HepG2 (cell line): ENCODE data around the gene SERINC5. TPM values are rescaled to one million over a fixed set of nuclear protein-coding genes. Genes with fewer than 3 reads are reported as not detected.

ENCODE experiments used
- ATAC-seq: fragments of 200-7000 bp; cut with Tn5 transposase; 3 replicates; pipeline ENCODE4 v1.9.1; 2020; ENCODE audit warnings: mild to moderate bottlenecking, moderate library complexity
- BruUV-seq: library from RNA; stranded (reverse); fragments of 400-500 nt; replicated peaks from 2 replicates; lab custom pipeline; 2021; lab: Mats Ljungman, UMichigan
- CTCF ChIA-PET: fragments of 300-600 bp; formaldehyde crosslinking; extraction: SDS; loops from one replicate; lab custom pipeline; 2021; ENCODE audit warnings: low total read pairs, inconsistent platforms, low intra/inter-chr PET ratio; lab: Yijun Ruan, JAX
- POLR2A ChIA-PET: fragments of 350-600 bp; sonication (Branson Sonifier 250); formaldehyde crosslinking; loops from one replicate; lab custom pipeline; 2020; ENCODE audit warnings: antibody characterized with exemption, inconsistent platforms; lab: Yijun Ruan, JAX
- DNase-seq: peaks from one replicate; pipeline ENCODE4 v3.0.0-alpha.2; 2015; ENCODE audit warnings: low spot score
- FAIRE-seq: peaks from 3 replicates; lab custom pipeline; 2011; peaks lifted over from hg19 to GRCh38; lab: Jason Lieb, UNC
- H2AFZ ChIP-seq: one replicate; pipeline ENCODE4 v1.6.1; 2011; ENCODE audit warnings: low read length, inconsistent platforms
- H3K27ac ChIP-seq: fragments of 300-600 bp; 3 replicates; pipeline ENCODE4 v1.8.0; 2011; ENCODE audit warnings: mixed run types, mild to moderate bottlenecking, mixed read lengths, low read length, inconsistent platforms; ENCODE audit not compliant: insufficient read depth; ENCODE audit errors: extremely low read length
- H3K27me3 ChIP-seq, 2 experiments: fragments of 200-600 bp in 1 of 2; 2 replicates in 1 of 2; 3 replicates in 1 of 2; pipeline versions ENCODE4 v1.6.0 to v1.8.0; 2011; ENCODE audit warnings: low read length in 2 of 2, mild to moderate bottlenecking in 2 of 2, moderate library complexity in 2 of 2, inconsistent platforms in 1 of 2; ENCODE audit not compliant: insufficient read depth in 2 of 2, control insufficient read depth in 1 of 2
- H3K36me3 ChIP-seq, 2 experiments: fragments of 200-600 bp in 1 of 2; replicated peaks in 1 of 2; 2 replicates in 1 of 2; 3 replicates in 1 of 2; pipeline versions ENCODE4 v1.5.1 to v1.8.0; 2011; ENCODE audit warnings: low read length in 2 of 2, inconsistent platforms in 1 of 2; ENCODE audit not compliant: insufficient read depth in 2 of 2, control insufficient read depth in 1 of 2
- H3K4me1 ChIP-seq: 2 replicates; pipeline ENCODE4 v1.5.1; 2012; ENCODE audit warnings: low read length, inconsistent platforms; ENCODE audit not compliant: insufficient read depth
- H3K4me2 ChIP-seq: 2 replicates; pipeline ENCODE4 v1.6.0; 2011; ENCODE audit warnings: low read depth, low read length, inconsistent platforms
- H3K4me3 ChIP-seq, 3 experiments: fragments of 200-600 bp in 1 of 3; sonication (generic), shearing (Covaris generic) in 1 of 3; replicated peaks in 1 of 3; 2 replicates each; pipeline ENCODE4 v1.5.1; 2011 to 2016; ENCODE audit warnings: low read length in 3 of 3, inconsistent platforms in 2 of 3, low read depth in 2 of 3, mild to moderate bottlenecking in 2 of 3, control low read depth in 1 of 3, mixed read lengths in 1 of 3; ENCODE audit not compliant: insufficient read depth in 1 of 3
- H3K79me2 ChIP-seq: one replicate; pipeline ENCODE4 v1.6.1; 2011; ENCODE audit warnings: low read length, inconsistent platforms; ENCODE audit not compliant: insufficient read depth
- H3K9ac ChIP-seq: 2 replicates; pipeline ENCODE4 v1.6.0; 2011; ENCODE audit warnings: mild to moderate bottlenecking, low read depth, low read length, inconsistent platforms; ENCODE audit not compliant: insufficient read depth
- H3K9me3 ChIP-seq: 2 replicates; pipeline ENCODE4 v1.5.1; 2012; ENCODE audit warnings: mild to moderate bottlenecking, low read length
- H4K20me1 ChIP-seq: 2 replicates; pipeline ENCODE4 v1.6.0; 2011; ENCODE audit warnings: inconsistent platforms, mild to moderate bottlenecking, low read length, moderate library complexity; ENCODE audit not compliant: insufficient read depth
- ATRX ChIP-seq: sonication (generic); formaldehyde crosslinking; IDR thresholded peaks from 2 replicates; pipeline ENCODE4 v1.4.0; 2020; ENCODE audit warnings: missing genetic modification reagents, borderline replicate concordance
- DNMT1 ChIP-seq: sonication (generic); formaldehyde crosslinking; IDR thresholded peaks from 2 replicates; pipeline ENCODE4 v1.5.1; 2020; ENCODE audit warnings: mild to moderate bottlenecking, missing genetic modification reagents
- ISX ChIP-seq: sonication (generic); formaldehyde crosslinking; conservative IDR thresholded peaks from 2 replicates; pipeline ENCODE4 v1.5.0; 2020; ENCODE audit warnings: missing genetic modification reagents
- MIXL1 ChIP-seq: IDR thresholded peaks from 2 replicates; pipeline ENCODE4 v1.6.1; 2016
- RARG ChIP-seq: sonication (generic); formaldehyde crosslinking; IDR thresholded peaks from 2 replicates; pipeline ENCODE4 v1.4.0; 2020; ENCODE audit warnings: low read depth, mild to moderate bottlenecking, missing genetic modification reagents
- RORA ChIP-seq: sonication (generic); formaldehyde crosslinking; IDR thresholded peaks from 2 replicates; pipeline ENCODE4 v1.5.0; 2020; ENCODE audit warnings: mild to moderate bottlenecking, missing genetic modification reagents, moderate library complexity
- SIX4 ChIP-seq: sonication (generic); formaldehyde crosslinking; IDR thresholded peaks from 2 replicates; pipeline ENCODE4 v1.4.0; 2020; ENCODE audit warnings: missing genetic modification reagents
- SP140L ChIP-seq: sonication (generic); formaldehyde crosslinking; IDR thresholded peaks from 2 replicates; pipeline ENCODE4 v1.4.0; 2020; ENCODE audit warnings: missing genetic modification reagents, borderline replicate concordance
- ZNF546 ChIP-seq: sonication (generic); formaldehyde crosslinking; conservative IDR thresholded peaks from 2 replicates; pipeline ENCODE4 v1.8.1; 2023; ENCODE audit warnings: mild to moderate bottlenecking, missing genetic modification reagents
- ZNF713 ChIP-seq: sonication (generic); formaldehyde crosslinking; IDR thresholded peaks from 2 replicates; pipeline ENCODE4 v1.4.0; 2020; ENCODE audit warnings: mild to moderate bottlenecking, missing genetic modification reagents
- WGBS: methylation state at CpG from one replicate; pipeline ENCODE4 v1.1.6; 2017; ENCODE audit warnings: low lambda C conversion rate; 5-methylcytosine and 5-hydroxymethylcytosine counted together
- in situ Hi-C: cut with HindIII; loops from 2 replicates; pipeline ENCODE4 v1.10.0; 2017; ENCODE audit warnings: low pct_unique_long_range_greater_than_20kb; ENCODE audit not compliant: extremely low pct_ligation_motif_present
- intact Hi-C: fragments of 100-400 bp; cut with micrococcal nuclease; formaldehyde crosslinking; loops from one replicate; pipeline ENCODE4 v1.10.0; 2022; ENCODE audit not compliant: unreplicated experiment
- polyA plus RNA-seq, 8 experiments: library from polyadenylated mRNA; depleted of rRNA in 3 of 8; stranded (reverse) in 7 of 8; unstranded in 1 of 8; fragments of >200 nt; fragmentation: Illumina TruSeq in 4 of 8; extraction: Trizol in 4 of 8; gene quantifications; 2 replicates each; pipeline versions ENCODE4 v1.2.1 to v1.2.3, GENCODE V29; 2011 to 2016; ENCODE audit warnings: low read depth in 4 of 8, missing spikeins in 1 of 8, mixed read lengths in 1 of 8; ENCODE audit not compliant: insufficient read depth in 1 of 8
- total RNA-seq, 5 experiments: library from RNA; depleted of rRNA; stranded (reverse); fragments of >200 nt; fragmentation: Illumina TruSeq; extraction: Trizol; gene quantifications; 2 replicates each; pipeline ENCODE4 v1.2.3, GENCODE V29; 2016; ENCODE audit warnings: low read depth in 1 of 5
- TF ChIP-seq, protein P1 (sequence below): sonication (generic); formaldehyde crosslinking; IDR thresholded peaks from 2 replicates; pipeline ENCODE4 v1.5.0; 2020; ENCODE audit warnings: mild to moderate bottlenecking, missing genetic modification reagents, borderline replicate concordance
- TF ChIP-seq, protein P2 (sequence below): sonication (generic); formaldehyde crosslinking; IDR thresholded peaks from 2 replicates; pipeline ENCODE4 v1.4.0; 2020; ENCODE audit warnings: missing genetic modification reagents
- TF ChIP-seq, protein P3 (sequence below): sonication (generic); formaldehyde crosslinking; IDR thresholded peaks from 2 replicates; pipeline ENCODE4 v1.4.0; 2020; ENCODE audit warnings: mild to moderate bottlenecking, missing genetic modification reagents
- TF ChIP-seq, protein P4 (sequence below): sonication (generic); formaldehyde crosslinking; IDR thresholded peaks from 2 replicates; pipeline ENCODE4 v1.8.1; 2023; ENCODE audit warnings: mild to moderate bottlenecking, moderate library complexity, missing genetic modification reagents

The SERINC5 gene
- total and polyA plus RNA-seq, 2 of the 13 experiments (the other 11 are each of a cell fraction or from before 2014, with no cell fraction given), result 17.3 to 22.8 TPM

DNA sequence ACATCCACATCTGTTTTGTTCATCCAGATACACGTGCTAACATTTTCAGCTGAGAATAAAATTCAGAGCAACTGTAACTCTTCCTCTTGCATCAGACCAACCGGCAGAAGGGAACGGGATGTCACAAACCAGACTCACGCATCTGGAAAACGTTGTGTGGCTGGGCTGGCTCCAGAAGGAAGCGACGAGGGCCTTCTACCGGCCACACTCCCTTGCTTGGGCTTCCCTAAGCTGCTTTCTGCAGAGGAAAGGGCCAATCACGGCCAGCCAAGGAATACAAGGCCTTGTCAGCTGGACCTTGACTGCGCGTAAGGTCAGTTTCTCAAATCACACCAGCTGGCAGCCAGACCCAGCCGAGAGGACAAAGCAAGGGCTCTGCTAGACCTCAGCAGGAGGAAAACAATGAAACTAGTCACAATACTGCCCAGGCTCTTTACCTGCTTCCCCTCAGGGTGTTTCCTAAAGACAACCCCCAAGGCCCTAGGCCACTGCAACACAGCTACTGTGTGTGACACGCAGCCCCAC lies 114.6 kb downstream of the SERINC5 start:
- H3K9ac ChIP-seq, result no peak overlapping the region
- FAIRE-seq, result no peak
- H3K79me2 ChIP-seq, result no peaks in the 10 kb centered on the region
- BruUV-seq, result no TSS peak
- H2AFZ ChIP-seq, result no peak overlapping the region
- no peaks in the 10 kb centered on the region for H3K9me3 ChIP-seq
- intact Hi-C loops, result no loop called here
- H3K4me2 ChIP-seq, result no peak overlapping the region
- H4K20me1 ChIP-seq, result no peaks in the 10 kb centered on the region
- no peaks in the 10 kb centered on the region for H3K27me3 ChIP-seq
- no peak overlapping the region for H3K27ac ChIP-seq
- DNase-seq, result no peak
- POLR2A ChIA-PET, result no interaction called here
- CTCF ChIA-PET, result no interaction called here
- in situ Hi-C loops, result no loop called here
- WGBS, result 96% methylated on average over 13 of the region's 13 CpGs
- no peaks in the 10 kb centered on the region for H3K4me1 ChIP-seq
- peaks cover 11 to 35% of the 10 kb centered on the region in 2 experiments for H3K36me3 ChIP-seq
- no peak for ATAC-seq
- no peak overlapping the region for H3K4me3 ChIP-seq
- TF ChIP-seq SP140L (CRISPR knock-in tag), result no peak
- TF ChIP-seq DNMT1 (CRISPR knock-in tag), result no peak
- no peak for TF ChIP-seq RARG (CRISPR knock-in tag)
- TF ChIP-seq, protein P1, sequence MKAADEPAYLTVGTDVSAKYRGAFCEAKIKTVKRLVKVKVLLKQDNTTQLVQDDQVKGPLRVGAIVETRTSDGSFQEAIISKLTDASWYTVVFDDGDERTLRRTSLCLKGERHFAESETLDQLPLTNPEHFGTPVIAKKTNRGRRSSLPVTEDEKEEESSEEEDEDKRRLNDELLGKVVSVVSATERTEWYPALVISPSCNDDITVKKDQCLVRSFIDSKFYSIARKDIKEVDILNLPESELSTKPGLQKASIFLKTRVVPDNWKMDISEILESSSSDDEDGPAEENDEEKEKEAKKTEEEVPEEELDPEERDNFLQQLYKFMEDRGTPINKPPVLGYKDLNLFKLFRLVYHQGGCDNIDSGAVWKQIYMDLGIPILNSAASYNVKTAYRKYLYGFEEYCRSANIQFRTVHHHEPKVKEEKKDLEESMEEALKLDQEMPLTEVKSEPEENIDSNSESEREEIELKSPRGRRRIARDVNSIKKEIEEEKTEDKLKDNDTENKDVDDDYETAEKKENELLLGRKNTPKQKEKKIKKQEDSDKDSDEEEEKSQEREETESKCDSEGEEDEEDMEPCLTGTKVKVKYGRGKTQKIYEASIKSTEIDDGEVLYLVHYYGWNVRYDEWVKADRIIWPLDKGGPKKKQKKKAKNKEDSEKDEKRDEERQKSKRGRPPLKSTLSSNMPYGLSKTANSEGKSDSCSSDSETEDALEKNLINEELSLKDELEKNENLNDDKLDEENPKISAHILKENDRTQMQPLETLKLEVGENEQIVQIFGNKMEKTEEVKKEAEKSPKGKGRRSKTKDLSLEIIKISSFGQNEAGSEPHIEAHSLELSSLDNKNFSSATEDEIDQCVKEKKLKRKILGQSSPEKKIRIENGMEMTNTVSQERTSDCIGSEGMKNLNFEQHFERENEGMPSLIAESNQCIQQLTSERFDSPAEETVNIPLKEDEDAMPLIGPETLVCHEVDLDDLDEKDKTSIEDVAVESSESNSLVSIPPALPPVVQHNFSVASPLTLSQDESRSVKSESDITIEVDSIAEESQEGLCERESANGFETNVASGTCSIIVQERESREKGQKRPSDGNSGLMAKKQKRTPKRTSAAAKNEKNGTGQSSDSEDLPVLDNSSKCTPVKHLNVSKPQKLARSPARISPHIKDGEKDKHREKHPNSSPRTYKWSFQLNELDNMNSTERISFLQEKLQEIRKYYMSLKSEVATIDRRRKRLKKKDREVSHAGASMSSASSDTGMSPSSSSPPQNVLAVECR (CRISPR knock-in tag), result no peak
- TF ChIP-seq RORA (CRISPR knock-in tag), result no peak
- TF ChIP-seq ISX (CRISPR knock-in tag), result no peak
- no peak for TF ChIP-seq MIXL1 (CRISPR knock-in tag)
- no peak for TF ChIP-seq SIX4 (CRISPR knock-in tag)
- TF ChIP-seq ATRX (CRISPR knock-in tag), result no peak
- TF ChIP-seq, protein P2, sequence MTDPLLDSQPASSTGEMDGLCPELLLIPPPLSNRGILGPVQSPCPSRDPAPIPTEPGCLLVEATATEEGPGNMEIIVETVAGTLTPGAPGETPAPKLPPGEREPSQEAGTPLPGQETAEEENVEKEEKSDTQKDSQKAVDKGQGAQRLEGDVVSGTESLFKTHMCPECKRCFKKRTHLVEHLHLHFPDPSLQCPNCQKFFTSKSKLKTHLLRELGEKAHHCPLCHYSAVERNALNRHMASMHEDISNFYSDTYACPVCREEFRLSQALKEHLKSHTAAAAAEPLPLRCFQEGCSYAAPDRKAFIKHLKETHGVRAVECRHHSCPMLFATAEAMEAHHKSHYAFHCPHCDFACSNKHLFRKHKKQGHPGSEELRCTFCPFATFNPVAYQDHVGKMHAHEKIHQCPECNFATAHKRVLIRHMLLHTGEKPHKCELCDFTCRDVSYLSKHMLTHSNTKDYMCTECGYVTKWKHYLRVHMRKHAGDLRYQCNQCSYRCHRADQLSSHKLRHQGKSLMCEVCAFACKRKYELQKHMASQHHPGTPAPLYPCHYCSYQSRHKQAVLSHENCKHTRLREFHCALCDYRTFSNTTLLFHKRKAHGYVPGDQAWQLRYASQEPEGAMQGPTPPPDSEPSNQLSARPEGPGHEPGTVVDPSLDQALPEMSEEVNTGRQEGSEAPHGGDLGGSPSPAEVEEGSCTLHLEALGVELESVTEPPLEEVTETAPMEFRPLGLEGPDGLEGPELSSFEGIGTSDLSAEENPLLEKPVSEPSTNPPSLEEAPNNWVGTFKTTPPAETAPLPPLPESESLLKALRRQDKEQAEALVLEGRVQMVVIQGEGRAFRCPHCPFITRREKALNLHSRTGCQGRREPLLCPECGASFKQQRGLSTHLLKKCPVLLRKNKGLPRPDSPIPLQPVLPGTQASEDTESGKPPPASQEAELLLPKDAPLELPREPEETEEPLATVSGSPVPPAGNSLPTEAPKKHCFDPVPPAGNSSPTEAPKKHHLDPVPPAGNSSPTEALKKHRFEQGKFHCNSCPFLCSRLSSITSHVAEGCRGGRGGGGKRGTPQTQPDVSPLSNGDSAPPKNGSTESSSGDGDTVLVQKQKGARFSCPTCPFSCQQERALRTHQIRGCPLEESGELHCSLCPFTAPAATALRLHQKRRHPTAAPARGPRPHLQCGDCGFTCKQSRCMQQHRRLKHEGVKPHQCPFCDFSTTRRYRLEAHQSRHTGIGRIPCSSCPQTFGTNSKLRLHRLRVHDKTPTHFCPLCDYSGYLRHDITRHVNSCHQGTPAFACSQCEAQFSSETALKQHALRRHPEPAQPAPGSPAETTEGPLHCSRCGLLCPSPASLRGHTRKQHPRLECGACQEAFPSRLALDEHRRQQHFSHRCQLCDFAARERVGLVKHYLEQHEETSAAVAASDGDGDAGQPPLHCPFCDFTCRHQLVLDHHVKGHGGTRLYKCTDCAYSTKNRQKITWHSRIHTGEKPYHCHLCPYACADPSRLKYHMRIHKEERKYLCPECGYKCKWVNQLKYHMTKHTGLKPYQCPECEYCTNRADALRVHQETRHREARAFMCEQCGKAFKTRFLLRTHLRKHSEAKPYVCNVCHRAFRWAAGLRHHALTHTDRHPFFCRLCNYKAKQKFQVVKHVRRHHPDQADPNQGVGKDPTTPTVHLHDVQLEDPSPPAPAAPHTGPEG (CRISPR knock-in tag), result no peak
- TF ChIP-seq, protein P3, sequence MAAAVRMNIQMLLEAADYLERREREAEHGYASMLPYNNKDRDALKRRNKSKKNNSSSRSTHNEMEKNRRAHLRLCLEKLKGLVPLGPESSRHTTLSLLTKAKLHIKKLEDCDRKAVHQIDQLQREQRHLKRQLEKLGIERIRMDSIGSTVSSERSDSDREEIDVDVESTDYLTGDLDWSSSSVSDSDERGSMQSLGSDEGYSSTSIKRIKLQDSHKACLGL (CRISPR knock-in tag), result no peak
- TF ChIP-seq ZNF713 (CRISPR knock-in tag), result no peak
- TF ChIP-seq ZNF546 (CRISPR knock-in tag), result no peak
- TF ChIP-seq, protein P4, sequence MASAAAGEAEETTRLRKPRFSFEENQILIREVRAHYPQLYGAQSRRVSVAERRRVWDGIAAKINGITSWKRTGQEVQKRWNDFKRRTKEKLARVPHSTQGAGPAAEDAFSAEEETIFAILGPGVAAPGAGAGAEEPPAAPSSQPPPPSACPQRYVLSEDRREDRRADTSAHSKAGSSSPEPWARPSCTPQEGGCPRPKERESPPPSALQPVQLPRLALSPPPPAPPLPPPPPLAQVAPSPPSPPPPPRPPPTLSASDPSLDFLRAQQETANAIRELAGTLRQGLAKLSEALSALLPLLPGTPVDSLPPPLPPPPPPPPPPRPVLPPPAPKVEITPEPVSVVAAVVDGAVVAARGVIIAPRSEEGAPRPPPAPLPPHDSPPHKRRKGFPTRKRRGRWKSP, result no peak
